ENCODE results near the gene LRFN2.

Gene LRFN2

GRCh38 chr6:40399888-40400457 is 187.2 kb downstream of the LRFN2 start:
- no peak for TF ChIP-seq CTCF (IDR thresholded peaks at IDR 0.05; ENCODE audit: borderline replicate concordance, control extremely low read depth, extremely low read depth, insufficient read depth, missing control alignments)
- in situ Hi-C loops (cut with MboI; ENCODE audit: low sequenced_read_pairs, unreplicated experiment), result no loop called here
- DNase-seq (ENCODE audit: low spot score), result no peak

GRCh38 chr6:40398810-40399477 is 188.2 kb downstream of the LRFN2 start:
- in situ Hi-C loops (cut with MboI; ENCODE audit: low sequenced_read_pairs, unreplicated experiment), result no loop called here
- TF ChIP-seq CTCF (IDR thresholded peaks at IDR 0.05; ENCODE audit: borderline replicate concordance, control extremely low read depth, extremely low read depth, insufficient read depth, missing control alignments), result no peak
- DNase-seq (ENCODE audit: low spot score), result no peak

- no peak for TF ChIP-seq CTCF (IDR thresholded peaks at IDR 0.05; ENCODE audit: borderline replicate concordance, control extremely low read depth, extremely low read depth, insufficient read depth, missing control alignments)
- no peak for DNase-seq (ENCODE audit: low spot score)
- in situ Hi-C loops (cut with MboI; ENCODE audit: low sequenced_read_pairs, unreplicated experiment), result no loop called here
These were observed 189.0 kb downstream of the LRFN2 start for GRCh38 chr6:40398034-40398691.

GRCh38 chr6:40397287-40398033 is 189.7 kb downstream of the LRFN2 start:
- in situ Hi-C loops (cut with MboI; ENCODE audit: low sequenced_read_pairs, unreplicated experiment), result no loop called here
- no peak for TF ChIP-seq CTCF (IDR thresholded peaks at IDR 0.05; ENCODE audit: borderline replicate concordance, control extremely low read depth, extremely low read depth, insufficient read depth, missing control alignments)

GRCh38 chr6:40395698-40396076 is 191.5 kb downstream of the LRFN2 start:
- in situ Hi-C loops (cut with MboI; ENCODE audit: low sequenced_read_pairs, unreplicated experiment), result no loop called here
- no peak for DNase-seq (ENCODE audit: low spot score)
- TF ChIP-seq CTCF (IDR thresholded peaks at IDR 0.05; ENCODE audit: borderline replicate concordance, control extremely low read depth, extremely low read depth, insufficient read depth, missing control alignments), result no peak

More at GRCh38 chr6:40397287-40398033, 189.7 kb downstream of the LRFN2 start:
- DNase-seq (ENCODE audit: low spot score), result no peak

GRCh38 chr6:40395066-40395697 is 192.0 kb downstream of the LRFN2 start:
- no peak for TF ChIP-seq CTCF (IDR thresholded peaks at IDR 0.05; ENCODE audit: borderline replicate concordance, control extremely low read depth, extremely low read depth, insufficient read depth, missing control alignments)
- DNase-seq (ENCODE audit: low spot score), result no peak
- in situ Hi-C loops (cut with MboI; ENCODE audit: low sequenced_read_pairs, unreplicated experiment), result no loop called here
